Measurements from ENCODE around the gene AMN1.

DNA sequence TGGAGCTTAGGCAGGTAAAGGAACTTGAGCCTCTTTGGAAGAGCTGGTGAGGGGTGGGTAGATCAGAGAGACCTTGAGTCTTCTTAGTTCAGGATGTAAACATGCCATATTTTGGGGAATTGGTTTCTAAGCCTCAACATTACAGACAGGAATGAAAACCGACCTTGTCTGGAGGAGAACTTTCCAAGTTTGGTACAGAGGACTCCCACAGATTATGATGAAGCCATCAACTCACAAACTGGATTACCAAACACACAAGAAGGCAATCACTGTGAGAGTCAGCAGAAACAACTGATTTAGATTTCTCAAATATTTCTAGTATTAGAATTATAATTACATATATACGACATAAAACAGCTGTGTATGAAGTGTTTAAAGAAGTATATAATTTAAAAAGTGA lies 22.3 kb upstream of the AMN1 start:
- TF ChIP-seq CTCF (IDR thresholded peaks at IDR 0.05; ENCODE audit: poor library complexity), result no peak
- TF ChIP-seq EZH2 (IDR thresholded peaks at IDR 0.05; ENCODE audit: borderline replicate concordance), result no peak
- no peak for TF ChIP-seq EZH2phosphoT487 (IDR thresholded peaks at IDR 0.05; ENCODE audit: low read depth, severe bottlenecking, unreplicated experiment)

Measured in hepatocyte (in vitro differentiated cells).